WTC11 (cell line): ENCODE measurements around the gene HIGD1B.

ENCODE experiments used
- CREB1 ChIP-seq: sonication (generic); formaldehyde crosslinking; IDR thresholded peaks from 2 replicates; pipeline ENCODE4 v1.8.0; 2023; ENCODE audit warnings: mild to moderate bottlenecking, missing genetic modification reagents
- MXD4 ChIP-seq: fragments of 250-450 bp; sonication (Bioruptor Pico); IDR thresholded peaks from 2 replicates; pipeline ENCODE4 v1.8.0; 2021; ENCODE audit warnings: mild to moderate bottlenecking, moderate library complexity, borderline replicate concordance
- SP1 ChIP-seq: sonication (generic); formaldehyde crosslinking; conservative IDR thresholded peaks from 2 replicates; pipeline ENCODE4 v1.8.1; 2022; ENCODE audit warnings: missing genetic modification reagents
- TCF7 ChIP-seq: sonication (generic); formaldehyde crosslinking; IDR thresholded peaks from 2 replicates; pipeline ENCODE4 v1.8.0; 2022; ENCODE audit warnings: mild to moderate bottlenecking, low read depth, missing genetic modification reagents, moderate library complexity
- ZNF396 ChIP-seq: fragments of 250-450 bp; sonication (Bioruptor Pico); IDR thresholded peaks from 2 replicates; pipeline ENCODE4 v1.8.0; 2021; ENCODE audit warnings: mild to moderate bottlenecking, moderate library complexity, borderline replicate concordance
- TF ChIP-seq, protein P1 (sequence below): fragments of 200-600 bp; IDR thresholded peaks from 2 replicates; pipeline ENCODE4 v1.8.0; 2022; ENCODE audit warnings: antibody characterized with exemption
- TF ChIP-seq, protein P2 (sequence below): sonication (generic); formaldehyde crosslinking; IDR thresholded peaks from 2 replicates; pipeline ENCODE4 v1.8.1; 2022; ENCODE audit warnings: mild to moderate bottlenecking, missing genetic modification reagents, moderate library complexity, borderline replicate concordance
- TF ChIP-seq, protein P3 (sequence below): sonication (generic); formaldehyde crosslinking; IDR thresholded peaks from 2 replicates; pipeline ENCODE4 v1.8.1; 2022; ENCODE audit warnings: missing genetic modification reagents, borderline replicate concordance

DNA sequence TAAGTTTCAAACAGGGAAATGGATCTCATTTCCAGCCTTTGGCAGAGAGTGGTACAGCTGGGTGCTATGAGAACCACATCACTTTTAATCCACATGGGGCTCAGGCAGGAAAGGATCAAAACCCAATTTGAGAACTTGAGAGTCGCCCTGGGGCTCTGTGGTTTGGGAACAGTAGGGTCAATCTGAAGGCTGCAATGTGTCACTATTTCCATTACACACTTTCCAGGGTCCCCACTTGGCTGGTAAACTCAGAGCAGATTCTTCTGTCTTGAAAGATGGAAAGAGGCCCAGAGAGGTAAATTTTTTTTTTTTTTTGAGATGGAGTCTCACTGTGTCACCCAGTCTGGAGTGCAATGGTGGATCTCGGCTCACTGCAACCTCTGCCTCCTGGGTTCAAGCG, 6.7 kb upstream of the HIGD1B start:
- TF ChIP-seq, protein P1, sequence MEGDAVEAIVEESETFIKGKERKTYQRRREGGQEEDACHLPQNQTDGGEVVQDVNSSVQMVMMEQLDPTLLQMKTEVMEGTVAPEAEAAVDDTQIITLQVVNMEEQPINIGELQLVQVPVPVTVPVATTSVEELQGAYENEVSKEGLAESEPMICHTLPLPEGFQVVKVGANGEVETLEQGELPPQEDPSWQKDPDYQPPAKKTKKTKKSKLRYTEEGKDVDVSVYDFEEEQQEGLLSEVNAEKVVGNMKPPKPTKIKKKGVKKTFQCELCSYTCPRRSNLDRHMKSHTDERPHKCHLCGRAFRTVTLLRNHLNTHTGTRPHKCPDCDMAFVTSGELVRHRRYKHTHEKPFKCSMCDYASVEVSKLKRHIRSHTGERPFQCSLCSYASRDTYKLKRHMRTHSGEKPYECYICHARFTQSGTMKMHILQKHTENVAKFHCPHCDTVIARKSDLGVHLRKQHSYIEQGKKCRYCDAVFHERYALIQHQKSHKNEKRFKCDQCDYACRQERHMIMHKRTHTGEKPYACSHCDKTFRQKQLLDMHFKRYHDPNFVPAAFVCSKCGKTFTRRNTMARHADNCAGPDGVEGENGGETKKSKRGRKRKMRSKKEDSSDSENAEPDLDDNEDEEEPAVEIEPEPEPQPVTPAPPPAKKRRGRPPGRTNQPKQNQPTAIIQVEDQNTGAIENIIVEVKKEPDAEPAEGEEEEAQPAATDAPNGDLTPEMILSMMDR, result no peak
- TF ChIP-seq MXD4 (CRISPR knock-in tag) (no peak), SP1 (no peak), TCF7 (CRISPR knock-in tag) (no peak), ZNF396 (no peak), CREB1 (CRISPR knock-in tag) (no peak)
- TF ChIP-seq, protein P2, sequence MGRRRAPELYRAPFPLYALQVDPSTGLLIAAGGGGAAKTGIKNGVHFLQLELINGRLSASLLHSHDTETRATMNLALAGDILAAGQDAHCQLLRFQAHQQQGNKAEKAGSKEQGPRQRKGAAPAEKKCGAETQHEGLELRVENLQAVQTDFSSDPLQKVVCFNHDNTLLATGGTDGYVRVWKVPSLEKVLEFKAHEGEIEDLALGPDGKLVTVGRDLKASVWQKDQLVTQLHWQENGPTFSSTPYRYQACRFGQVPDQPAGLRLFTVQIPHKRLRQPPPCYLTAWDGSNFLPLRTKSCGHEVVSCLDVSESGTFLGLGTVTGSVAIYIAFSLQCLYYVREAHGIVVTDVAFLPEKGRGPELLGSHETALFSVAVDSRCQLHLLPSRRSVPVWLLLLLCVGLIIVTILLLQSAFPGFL (CRISPR knock-in tag), result no peak
- TF ChIP-seq, protein P3, sequence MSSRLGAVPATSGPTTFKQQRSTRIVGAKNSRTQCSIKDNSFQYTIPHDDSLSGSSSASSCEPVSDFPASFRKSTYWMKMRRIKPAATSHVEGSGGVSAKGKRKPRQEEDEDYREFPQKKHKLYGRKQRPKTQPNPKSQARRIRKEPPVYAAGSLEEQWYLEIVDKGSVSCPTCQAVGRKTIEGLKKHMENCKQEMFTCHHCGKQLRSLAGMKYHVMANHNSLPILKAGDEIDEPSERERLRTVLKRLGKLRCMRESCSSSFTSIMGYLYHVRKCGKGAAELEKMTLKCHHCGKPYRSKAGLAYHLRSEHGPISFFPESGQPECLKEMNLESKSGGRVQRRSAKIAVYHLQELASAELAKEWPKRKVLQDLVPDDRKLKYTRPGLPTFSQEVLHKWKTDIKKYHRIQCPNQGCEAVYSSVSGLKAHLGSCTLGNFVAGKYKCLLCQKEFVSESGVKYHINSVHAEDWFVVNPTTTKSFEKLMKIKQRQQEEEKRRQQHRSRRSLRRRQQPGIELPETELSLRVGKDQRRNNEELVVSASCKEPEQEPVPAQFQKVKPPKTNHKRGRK (CRISPR knock-in tag), result no peak
